Measurements from ENCODE around the gene TMEM170B.
"Not testable (repeated sequence)": the region's sequence is repeated elsewhere in the genome, so short reads cannot be mapped to it uniquely, and the experiment has no call there.

TMEM170B gene

DNA sequence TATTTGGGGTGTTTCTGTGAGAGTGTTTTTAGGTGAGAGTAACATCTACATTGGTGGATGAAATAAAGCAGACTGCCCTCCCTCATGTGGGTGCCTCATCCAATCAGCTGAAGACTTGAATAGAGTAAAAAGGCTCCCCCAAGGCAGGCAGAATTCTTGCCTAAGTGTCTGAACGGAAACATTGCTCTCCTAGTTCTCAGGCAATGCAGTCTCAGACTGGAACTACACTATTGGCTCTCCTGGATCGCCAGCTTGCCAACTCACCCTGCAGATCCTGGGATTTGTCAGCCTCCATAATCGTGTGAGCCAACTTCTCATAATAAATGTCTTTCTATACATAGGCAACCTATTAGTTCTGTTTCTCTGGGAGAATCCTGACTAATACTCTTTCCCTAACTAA lies 5.5 kb upstream of the TMEM170B start:
- peak; percentile 31 to 52 for DNase-seq

DNA sequence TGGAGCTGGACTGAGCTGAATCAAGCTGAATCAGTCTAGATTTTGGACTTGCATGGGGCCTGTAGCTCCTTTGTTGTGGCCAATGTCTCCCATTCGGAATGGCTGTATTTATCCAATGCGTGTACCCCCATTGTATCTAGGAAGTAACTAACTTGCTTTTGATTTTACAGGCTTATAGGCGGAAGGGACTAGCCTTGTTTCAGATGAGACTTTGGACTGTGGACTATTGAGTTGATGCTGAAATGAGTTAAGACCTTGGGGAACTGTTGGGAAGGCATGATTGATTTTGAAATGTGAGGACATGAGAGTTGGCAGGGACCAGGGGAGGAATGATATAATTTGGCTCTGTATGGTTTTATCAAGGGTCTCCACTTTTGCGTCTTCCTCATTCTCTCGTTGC lies 3.0 kb upstream of the TMEM170B start:
- no peak for DNase-seq

GRCh38 chr6:11535801-11536230 lies 1.7 kb upstream of the TMEM170B start:
- no peak for DNase-seq

DNA sequence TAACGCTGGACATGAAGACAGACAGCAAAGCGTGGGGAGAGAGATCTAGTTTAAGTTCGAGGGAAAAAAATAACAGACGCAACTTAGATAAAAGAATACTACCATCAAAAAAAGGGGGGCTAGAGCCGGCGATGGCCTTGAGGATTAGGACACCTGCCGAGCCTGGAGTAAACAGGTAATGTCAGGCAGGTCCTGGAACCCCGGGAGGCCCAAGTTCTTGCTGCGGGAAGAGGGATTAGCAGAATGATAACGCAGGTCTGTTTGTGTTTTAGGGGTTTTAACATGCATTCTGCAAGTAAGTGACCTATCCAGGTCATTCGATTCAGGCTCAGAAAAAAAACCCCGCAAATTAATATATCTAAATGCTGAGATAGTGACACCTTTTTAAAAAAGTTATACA lies 754 bp upstream of the TMEM170B start:
- no peak for DNase-seq

DNA sequence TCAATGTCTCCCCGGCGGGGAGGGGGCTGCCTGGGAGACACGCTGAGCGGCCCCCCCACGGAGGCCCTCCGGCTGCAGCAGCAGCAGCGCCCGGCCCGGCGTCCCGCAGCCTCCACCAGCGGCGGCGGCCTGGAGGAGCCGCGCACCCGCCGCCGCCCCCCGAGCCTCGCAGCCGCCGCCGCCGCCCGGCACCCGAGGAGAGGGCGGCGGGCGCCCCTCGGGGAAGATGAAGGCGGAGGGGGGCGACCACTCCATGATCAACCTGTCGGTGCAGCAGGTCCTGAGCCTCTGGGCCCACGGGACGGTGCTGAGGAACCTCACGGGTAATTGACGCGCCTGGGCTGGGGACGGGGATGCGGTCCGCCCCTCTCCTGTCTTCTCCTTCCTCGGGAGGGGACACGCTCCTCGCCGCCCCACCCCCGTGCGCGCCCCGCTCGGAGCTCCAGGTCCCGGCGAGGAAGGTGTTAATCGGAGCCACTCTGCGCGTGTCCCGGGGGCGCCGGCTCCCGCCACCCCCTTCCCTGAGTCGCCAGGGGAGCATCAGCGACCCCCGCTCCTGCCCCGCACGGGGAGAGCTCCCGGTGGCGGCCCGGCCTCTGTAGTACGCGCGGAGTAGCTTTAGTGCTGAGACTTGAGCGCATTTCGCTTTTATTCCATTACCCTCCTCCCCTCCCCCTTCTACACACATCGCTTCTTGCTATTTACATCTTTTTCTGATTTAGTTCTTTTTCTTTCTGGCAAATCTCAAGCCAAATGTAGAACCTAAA lies 686 bp downstream of the TMEM170B start:
- peak in 1 of 2 experiments; percentile 47 for DNase-seq

DNA sequence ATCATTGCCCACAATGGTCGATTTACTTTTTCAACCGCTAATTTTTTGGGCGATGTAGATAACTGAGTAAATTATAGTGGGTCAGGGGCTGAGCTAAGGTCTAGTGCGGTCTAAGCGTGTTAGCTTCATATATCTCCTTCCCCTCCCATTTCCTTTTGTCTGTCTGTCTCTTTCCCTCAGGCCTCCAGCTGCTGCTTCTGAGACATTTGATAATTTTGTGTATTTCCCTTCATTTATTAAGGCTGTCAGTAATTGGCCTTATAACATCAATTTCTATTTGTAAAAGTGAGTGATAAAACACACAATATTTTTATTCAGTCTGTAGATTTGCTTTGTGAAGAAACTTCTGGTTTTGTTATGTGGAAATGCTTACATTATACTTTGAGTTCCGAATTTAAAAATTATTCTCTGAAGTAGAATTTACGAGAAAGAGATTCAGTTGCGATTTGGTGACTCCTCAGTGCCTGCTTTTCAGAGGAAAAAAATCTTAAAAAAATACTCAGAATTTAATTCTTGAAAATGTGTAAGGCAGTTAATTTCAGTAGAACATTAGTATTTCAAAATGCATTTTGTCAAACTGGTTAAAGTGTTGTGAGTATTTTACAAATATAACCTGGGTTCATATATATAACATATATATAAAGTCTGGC lies 1.4 kb downstream of the TMEM170B start:
- no peak for DNase-seq

DNA sequence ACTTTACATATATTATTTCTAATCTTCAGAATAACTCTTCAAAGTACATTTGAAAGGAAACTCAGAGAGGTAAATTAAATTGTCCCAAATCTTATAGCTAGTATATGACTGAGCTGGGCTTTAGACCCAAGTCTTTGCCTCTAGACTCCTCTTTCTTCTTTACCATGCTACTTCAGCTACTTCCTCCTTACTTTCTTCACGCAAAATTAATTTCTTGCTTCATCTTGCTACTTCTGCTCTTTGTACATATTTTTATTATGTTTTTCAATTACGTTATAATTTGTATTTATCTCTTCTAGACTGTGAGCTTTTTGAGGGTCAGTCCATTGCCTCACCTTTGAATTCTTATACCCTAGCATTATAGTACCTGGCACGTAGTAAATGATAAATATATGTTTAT lies 5.3 kb downstream of the TMEM170B start:
- DNase-seq = no peak

DNA sequence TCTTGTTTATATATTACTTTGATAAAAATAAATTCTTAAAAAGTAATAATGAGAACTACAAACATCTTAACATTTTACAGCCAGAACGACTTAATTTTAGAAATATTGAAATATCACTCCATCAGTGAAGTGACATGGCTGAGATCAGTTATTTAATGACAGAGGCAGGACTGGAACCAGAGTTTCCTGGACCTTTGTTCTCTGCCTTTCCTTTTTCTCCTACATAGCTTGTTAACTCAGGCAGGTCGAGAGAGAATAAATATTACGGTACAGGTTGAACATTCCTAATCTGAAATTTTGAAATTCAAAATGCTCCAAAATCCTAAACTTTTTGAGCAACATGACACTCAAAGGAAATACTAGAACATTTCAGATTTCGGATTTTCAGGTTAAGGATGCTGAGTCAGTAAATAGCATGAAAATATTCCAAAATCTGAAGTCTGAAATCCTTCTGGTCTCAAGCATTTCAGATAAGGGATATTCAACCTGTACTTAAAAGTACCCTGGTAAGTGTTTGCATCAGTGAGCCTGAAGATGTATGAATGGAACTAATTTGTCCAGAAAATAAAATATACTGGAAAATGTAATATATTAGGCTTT lies 6.5 kb downstream of the TMEM170B start:
- no peak for DNase-seq

- not testable (repeated sequence) for DNase-seq
Measured at GRCh38 chr6:11547846-11548245, 10.3 kb downstream of the TMEM170B start.

GRCh38 chr6:11548578-11548977 lies 11.0 kb downstream of the TMEM170B start:
- DNase-seq = not testable (repeated sequence)

- DNase-seq = no peak
Measured at GRCh38 chr6:11551053-11551452, 13.5 kb downstream of the TMEM170B start.

DNA sequence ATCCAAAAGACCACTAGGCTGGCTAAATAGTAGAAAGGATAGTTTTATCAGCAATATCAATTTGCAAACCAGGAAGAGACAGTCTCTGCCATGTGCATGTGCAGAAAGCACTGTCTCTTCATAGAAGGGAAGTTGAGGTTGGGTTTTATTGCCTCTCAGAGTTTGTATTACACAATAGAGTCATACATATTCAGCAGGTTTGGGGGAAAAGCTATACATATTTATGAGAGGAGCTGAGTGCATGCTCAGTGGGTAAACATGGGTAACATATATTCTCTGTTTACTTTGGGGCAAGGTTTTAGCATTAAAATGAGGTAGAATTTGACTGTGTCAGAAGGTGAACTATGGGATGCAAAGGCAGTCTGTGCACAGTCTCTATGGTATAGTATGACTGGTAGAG lies 14.9 kb downstream of the TMEM170B start:
- no peak for DNase-seq

DNA sequence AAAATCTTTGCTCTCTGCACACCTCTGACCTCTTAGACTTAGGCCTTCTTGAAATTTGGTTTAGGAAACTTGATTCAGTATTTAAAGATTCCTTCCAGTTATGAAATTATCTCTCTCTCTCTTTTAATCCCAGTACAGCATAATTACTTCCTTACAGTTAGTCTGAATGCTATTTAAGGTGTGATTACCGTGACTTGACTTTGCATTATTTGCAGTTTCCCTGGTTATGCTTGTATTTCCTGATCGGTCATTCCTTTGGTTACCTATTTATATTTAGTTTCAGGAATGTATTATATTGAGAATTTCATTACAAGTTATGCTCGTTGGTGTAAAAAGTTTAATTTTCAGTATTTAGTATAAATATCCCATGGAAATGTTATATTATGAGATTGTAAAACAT lies 16.3 kb downstream of the TMEM170B start:
- no peak for DNase-seq

GRCh38 chr6:11556309-11556708 lies 18.8 kb downstream of the TMEM170B start:
- DNase-seq = no peak

- no peak for DNase-seq
Measured at GRCh38 chr6:11563793-11564192, 26.2 kb downstream of the TMEM170B start.

- no peak for DNase-seq
Measured at GRCh38 chr6:11566609-11567008, 29.1 kb downstream of the TMEM170B start.

DNA sequence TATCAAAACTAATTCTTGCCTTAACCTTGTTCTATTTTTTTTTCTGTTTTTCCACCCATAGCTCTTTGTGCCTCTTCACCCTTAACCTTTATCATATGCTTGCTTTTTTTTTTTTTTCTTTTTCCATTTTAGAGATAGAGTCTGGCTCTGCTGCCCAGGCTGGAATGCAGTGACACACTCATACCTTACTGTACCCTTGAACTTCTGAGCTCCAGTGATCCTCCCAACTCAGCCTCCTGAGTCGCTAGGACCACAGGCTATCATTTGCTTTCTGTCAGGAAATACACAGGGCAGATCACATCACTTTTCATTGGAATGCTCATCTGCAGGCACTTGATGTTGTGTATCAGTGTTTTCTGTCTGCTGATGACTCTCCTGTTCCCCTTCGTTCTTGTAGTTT lies 33.5 kb downstream of the TMEM170B start:
- DNase-seq = no peak

GRCh38 chr6:11575408-11576033 lies 38.0 kb downstream of the TMEM170B start:
- DNase-seq = peak; percentile 26 to 69

DNA sequence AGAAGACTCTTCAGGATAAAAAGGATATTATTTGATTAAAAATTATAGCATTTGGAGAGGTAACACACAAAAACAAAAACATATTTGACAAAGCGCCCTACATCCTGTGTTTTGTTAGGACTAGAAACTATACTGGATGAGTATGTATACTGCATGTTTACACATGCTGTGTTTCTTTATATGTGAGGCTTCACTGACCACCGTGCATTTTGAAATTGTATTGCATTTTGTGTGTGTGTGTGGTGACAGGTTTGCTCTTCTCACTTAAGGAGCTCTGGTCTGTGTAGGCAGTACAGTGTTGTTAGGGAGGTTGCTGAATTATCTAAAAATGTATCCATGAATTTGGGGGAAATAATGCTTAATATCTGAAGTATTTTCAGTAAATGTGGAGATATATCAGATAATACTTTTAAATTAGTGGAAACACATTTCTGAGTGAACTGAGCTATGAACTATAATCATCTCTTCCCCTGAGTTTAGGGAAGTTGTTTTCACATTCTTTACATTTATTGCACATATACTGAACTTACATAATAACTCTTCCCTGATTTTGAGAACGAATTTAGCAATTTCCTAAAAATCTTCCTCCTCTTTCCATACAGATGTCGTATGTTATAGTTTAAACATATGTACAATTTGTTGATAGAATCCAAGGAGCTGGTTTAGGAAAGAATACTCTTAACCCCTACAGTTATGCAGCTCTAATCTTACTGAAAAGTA lies 43.3 kb downstream of the TMEM170B start:
- DNase-seq = no peak

DNA sequence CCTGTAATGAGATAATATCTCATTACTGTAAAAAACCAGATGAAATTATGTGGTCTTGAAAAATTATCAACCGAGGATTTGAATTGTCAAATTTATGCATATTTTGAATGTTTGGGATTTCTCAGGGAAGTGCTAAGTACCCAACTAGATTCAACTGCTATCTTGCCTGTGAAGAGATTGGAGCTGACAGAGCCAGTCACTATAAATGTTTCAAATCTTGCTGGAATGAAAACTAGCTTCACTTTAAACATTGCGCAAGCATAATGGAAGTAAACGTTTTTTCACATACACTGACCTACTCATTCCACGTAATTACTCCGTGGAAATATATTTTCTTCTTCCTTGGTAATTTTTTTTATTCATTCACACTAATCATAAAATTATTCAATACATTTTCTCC lies 46.7 kb downstream of the TMEM170B start:
- no peak for DNase-seq

GRCh38 chr6:11585426-11586016 lies 48.0 kb downstream of the TMEM170B start:
- peak in 1 of 2 experiments; percentile 58 for DNase-seq

DNA sequence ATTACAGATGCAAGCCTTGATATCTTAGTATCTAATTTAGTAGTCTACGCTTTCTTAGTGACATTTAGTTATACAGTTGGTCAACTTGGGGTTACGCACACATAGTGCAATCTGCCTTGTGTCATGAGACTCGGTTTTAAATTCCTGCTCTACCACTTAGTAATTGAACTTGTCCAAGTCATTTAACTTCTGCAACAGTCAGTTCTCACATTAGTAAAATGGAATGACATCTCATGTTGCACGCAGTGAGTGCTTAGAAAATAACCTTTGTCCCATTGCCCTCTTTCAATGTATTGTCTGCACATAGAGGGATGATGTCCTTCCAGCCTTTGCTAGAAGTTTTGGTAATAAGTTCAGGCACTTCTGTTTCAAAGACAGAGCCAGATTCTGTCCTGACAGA lies 48.6 kb downstream of the TMEM170B start:
- no peak for DNase-seq

DNA sequence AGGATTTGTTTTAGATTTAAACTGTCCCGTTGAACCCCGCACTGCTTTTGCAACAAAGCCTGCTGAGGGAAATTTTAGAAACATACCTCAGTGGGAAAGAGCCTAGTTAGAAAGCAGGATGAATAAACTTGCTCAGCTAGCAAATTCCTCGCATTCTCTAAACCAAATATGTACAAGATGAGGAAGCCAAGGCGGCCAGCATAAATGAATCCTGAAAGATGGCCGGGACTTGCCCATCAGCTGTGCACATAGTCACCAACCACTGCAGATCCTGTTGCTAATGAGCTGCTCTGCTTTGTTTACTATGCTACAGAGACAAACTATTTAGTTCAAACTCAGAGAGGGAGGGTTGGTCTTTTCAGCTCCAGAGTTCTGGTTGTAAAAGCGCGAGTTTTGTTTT lies 49.0 kb downstream of the TMEM170B start:
- no peak for DNase-seq

All from NCI-H446 (cell line).